SK-N-MC (cell line): ENCODE data around the gene ITGB4.

Experiments
- DNase-seq: peaks from one replicate; pipeline ENCODE4 v3.0.0-alpha.2; 2011; ENCODE audit warnings: low read depth, low spot score
- H3K27ac ChIP-seq: fragments of 200-600 bp; sonication (generic); 2 replicates; pipeline ENCODE4 v1.5.1; 2016; ENCODE audit warnings: mixed run types
- H3K36me3 ChIP-seq: fragments of 200-600 bp; sonication (generic); 2 replicates; pipeline ENCODE4 v1.6.1; 2017; ENCODE audit warnings: antibody characterized with exemption, low read length, mixed read lengths; ENCODE audit not compliant: insufficient read depth
- H3K4me3 ChIP-seq: fragments of 200-600 bp; sonication (generic); 2 replicates; pipeline ENCODE4 v1.5.1; 2016
- H3K9ac ChIP-seq: fragments of 200-600 bp; sonication (generic); 2 replicates; pipeline ENCODE4 v1.8.0; 2017; ENCODE audit warnings: mixed run types, mixed read lengths; ENCODE audit not compliant: insufficient read length
- H3K9me3 ChIP-seq: fragments of 200-600 bp; sonication (generic); 2 replicates; pipeline ENCODE4 v1.6.1; 2017; ENCODE audit warnings: low read depth, mild to moderate bottlenecking, antibody characterized with exemption, low read length, moderate library complexity, mixed read lengths
- EZH2 ChIP-seq: fragments of 200-600 bp; sonication (generic); IDR thresholded peaks from one replicate; pipeline ENCODE4 v1.6.1; 2017; ENCODE audit warnings: antibody characterized with exemption
- FOXP2 ChIP-seq: optimal IDR thresholded peaks from 2 replicates; pipeline ENCODE3; 2011; ENCODE audit warnings: mild to moderate bottlenecking, moderate library complexity; ENCODE audit not compliant: insufficient read depth; ENCODE audit errors: extremely low read length, control extremely low read depth
- POLR2AphosphoS5 ChIP-seq: IDR thresholded peaks from 2 replicates; pipeline ENCODE4 v1.6.1; 2012; ENCODE audit warnings: mild to moderate bottlenecking, low read depth, low read length, borderline replicate concordance

The ITGB4 gene

DNA sequence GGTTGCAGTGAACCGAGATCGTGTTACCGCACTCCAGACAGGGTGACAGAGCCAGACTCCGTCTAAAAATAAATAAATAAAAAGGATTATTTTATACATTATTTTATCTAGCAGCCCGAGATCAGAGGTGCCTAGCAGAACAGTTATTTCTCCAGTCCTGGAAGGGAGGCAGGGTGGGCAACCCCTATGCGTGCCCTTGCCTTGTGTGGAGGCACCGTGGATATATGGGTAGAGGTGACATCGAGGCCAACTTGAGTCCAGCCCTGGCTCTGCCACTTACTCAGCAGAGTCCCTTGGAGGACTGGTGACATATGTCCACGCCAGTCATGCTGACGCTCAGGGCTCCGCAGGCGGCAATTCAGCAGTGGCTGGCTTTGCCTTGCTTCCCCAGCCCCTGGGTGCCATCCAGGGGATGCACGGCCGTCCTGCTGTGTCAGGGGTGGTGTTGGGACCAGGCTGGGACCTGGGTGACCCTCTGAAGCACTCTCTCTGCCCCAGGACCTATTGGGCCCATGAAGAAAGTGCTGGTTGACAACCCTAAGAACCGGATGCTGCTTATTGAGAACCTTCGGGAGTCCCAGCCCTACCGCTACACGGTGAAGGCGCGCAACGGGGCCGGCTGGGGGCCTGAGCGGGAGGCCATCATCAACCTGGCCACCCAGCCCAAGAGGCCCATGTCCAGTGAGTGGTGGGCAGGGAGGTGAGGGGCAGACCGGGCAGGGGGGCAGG lies 30.6 kb downstream of the ITGB4 start:
- no peak for DNase-seq
- H3K4me3 ChIP-seq: no peak overlapping the region

DNA sequence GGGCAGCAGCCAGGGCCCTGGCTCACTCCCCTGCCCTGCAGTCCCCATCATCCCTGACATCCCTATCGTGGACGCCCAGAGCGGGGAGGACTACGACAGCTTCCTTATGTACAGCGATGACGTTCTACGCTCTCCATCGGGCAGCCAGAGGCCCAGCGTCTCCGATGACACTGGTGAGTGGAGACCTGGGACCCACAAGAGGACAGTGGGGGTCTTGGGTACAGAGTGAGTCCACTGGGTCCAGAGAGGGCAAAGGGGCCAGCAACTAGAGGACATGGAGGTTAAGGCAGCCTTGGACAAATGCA lies 31.1 kb downstream of the ITGB4 start:
- no peak for DNase-seq
- Histone ChIP-seq H3K9ac (no peak overlapping the region), H3K4me3 (no peak overlapping the region), H3K36me3 (no peaks in the 10 kb centered on the region), H3K9me3 (no peaks in the 10 kb centered on the region), H3K27ac (no peak overlapping the region)
- no peak for TF ChIP-seq EZH2
- no peak for TF ChIP-seq POLR2AphosphoS5
- no peak for TF ChIP-seq FOXP2

More for the DNA sequence above, 30.6 kb downstream of the ITGB4 start:
- no peaks in the 10 kb centered on the region for H3K9me3 ChIP-seq
- no peak overlapping the region for H3K27ac ChIP-seq
- no peak overlapping the region for H3K9ac ChIP-seq
- TF ChIP-seq POLR2AphosphoS5: no peak
- TF ChIP-seq FOXP2: no peak
- TF ChIP-seq EZH2: no peak
- no peaks in the 10 kb centered on the region for H3K36me3 ChIP-seq

DNA sequence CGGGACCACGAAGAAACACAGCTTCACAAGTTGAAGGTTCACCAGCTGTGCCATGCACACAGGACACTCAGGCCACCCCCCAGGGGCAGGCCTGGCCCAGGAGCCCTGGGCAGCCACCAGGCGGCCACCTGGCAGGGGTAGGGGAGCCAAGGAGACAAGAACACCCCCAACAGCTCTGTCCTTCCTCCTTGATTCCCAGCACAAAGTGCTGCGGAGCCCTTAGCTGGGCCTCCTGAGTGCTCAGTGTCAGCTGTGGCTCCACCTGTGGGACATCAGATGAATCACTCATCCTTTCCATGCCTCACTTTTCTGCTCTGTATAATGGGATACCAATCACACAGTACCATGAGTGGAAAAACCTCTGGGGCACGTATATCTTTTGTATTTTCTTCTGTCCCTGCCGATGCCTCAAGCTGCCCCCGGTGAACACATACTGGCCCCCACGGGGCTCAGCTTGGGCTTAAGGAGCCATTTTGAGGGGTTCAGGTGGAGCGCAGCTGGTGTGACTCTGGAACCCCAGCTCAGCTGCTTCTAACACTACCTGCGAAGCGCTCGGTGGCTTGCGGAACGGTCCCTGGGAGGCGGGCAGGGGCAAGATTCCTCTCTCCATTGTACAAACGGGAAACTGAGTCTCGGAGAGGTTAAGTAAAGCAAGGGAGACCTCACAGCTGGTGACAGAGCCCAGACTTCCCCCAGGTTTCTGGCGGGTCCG lies 31.7 kb downstream of the ITGB4 start:
- Histone ChIP-seq H3K9me3 (no peaks in the 10 kb centered on the region), H3K4me3 (no peak overlapping the region), H3K9ac (no peak overlapping the region), H3K27ac (no peak overlapping the region), H3K36me3 (no peaks in the 10 kb centered on the region)
- no peak for DNase-seq
- TF ChIP-seq FOXP2 (no peak), POLR2AphosphoS5 (no peak)

- Histone ChIP-seq H3K9ac (peak overlapping the region; percentile 69), H3K9me3 (no peaks in the 10 kb centered on the region), H3K4me3 (peak overlapping the region; percentile 54), H3K27ac (no peak overlapping the region), H3K36me3 (no peaks in the 10 kb centered on the region)
- no peak for DNase-seq
- TF ChIP-seq POLR2AphosphoS5 (no peak), FOXP2 (no peak), EZH2 (no peak)
Observed at GRCh38 chr17:75753514-75754377, 32.5 kb downstream of the ITGB4 start.

DNA sequence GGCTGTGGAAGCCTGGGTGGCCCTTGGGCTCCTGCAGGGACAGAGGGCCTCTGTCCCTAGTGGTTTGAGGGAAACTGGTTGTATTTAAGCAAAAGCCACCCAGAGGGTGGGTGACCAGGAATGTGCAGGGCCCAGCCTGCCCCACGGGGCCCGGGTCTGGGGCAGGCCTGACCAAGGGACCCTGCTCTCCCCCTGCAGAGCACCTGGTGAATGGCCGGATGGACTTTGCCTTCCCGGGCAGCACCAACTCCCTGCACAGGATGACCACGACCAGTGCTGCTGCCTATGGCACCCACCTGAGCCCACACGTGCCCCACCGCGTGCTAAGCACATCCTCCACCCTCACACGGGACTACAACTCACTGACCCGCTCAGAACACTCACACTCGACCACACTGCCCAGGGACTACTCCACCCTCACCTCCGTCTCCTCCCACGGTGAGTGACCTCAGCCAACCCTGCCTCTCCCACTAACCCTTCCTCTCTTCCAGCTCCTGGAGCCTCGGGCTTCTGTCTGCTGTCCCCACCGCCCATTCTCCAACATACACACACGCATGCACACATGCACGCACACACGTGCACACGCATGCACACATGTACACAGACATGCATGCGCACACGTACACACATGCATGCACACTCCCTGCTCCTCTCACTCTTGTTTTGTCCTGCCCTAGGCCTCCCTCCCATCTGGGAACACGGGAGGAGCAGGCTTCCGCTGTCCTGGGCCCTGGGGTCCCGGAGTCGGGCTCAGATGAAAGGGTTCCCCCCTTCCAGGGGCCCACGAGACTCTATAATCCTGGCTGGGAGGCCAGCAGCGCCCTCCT lies 33.3 kb downstream of the ITGB4 start:
- Histone ChIP-seq H3K9ac (no peak overlapping the region), H3K9me3 (no peaks in the 10 kb centered on the region), H3K36me3 (no peaks in the 10 kb centered on the region), H3K4me3 (no peak overlapping the region), H3K27ac (no peak overlapping the region)
- no peak for DNase-seq
- TF ChIP-seq EZH2 (no peak), POLR2AphosphoS5 (no peak), FOXP2 (no peak)

GRCh38 chr17:75755205-75755901 lies 34.1 kb downstream of the ITGB4 start:
- no peaks in the 10 kb centered on the region for H3K36me3 ChIP-seq
- TF ChIP-seq EZH2 (no peak), POLR2AphosphoS5 (no peak), FOXP2 (no peak)
- no peak for DNase-seq
- H3K9me3 ChIP-seq: no peaks in the 10 kb centered on the region
- H3K9ac ChIP-seq: no peak overlapping the region
- H3K4me3 ChIP-seq: no peak overlapping the region
- no peak overlapping the region for H3K27ac ChIP-seq

- TF ChIP-seq POLR2AphosphoS5 (no peak), EZH2 (no peak), FOXP2 (no peak)
- Histone ChIP-seq H3K4me3 (no peak overlapping the region), H3K36me3 (no peaks in the 10 kb centered on the region), H3K27ac (no peak overlapping the region), H3K9me3 (no peaks in the 10 kb centered on the region), H3K9ac (no peak overlapping the region)
- no peak for DNase-seq
Observed at GRCh38 chr17:75755990-75756389, 34.7 kb downstream of the ITGB4 start.
